Astrocyte (in vitro differentiated cells and primary cell): ENCODE data around the gene RUSC2. TPM values are rescaled to one million over a fixed set of nuclear protein-coding genes. Genes with fewer than 3 reads are reported as not detected.
A peak's percentile ranks its signal among the peaks of the same experiment; 100 is the strongest.
"Not testable (repeated sequence)": the region's sequence is repeated elsewhere in the genome, so short reads cannot be mapped to it uniquely, and the experiment has no call there.

ENCODE experiments used
- DNase-seq: peaks from one replicate; pipeline ENCODE4 v3.0.0-alpha.2; 2010; ENCODE audit warnings: low read depth
- FAIRE-seq: peaks from 2 replicates; lab custom pipeline; 2011; peaks lifted over from hg19 to GRCh38; lab: Jason Lieb, UNC
- H2AFZ ChIP-seq: 2 replicates; pipeline ENCODE4 v1.6.0; 2012; ENCODE audit warnings: low read depth, low read length, inconsistent platforms
- H3K27ac ChIP-seq: 2 replicates; pipeline ENCODE4 v1.5.1; 2011; ENCODE audit warnings: low read depth, low read length, inconsistent platforms
- H3K27me3 ChIP-seq: 2 replicates; pipeline ENCODE4 v1.6.0; 2011; ENCODE audit warnings: low read length, inconsistent platforms; ENCODE audit not compliant: insufficient read depth
- H3K36me3 ChIP-seq: 2 replicates; pipeline ENCODE4 v1.5.1; 2011; ENCODE audit warnings: low read length, inconsistent platforms; ENCODE audit not compliant: insufficient read depth
- H3K4me1 ChIP-seq: 2 replicates; pipeline ENCODE4 v1.5.1; 2011; ENCODE audit warnings: low read length, inconsistent platforms; ENCODE audit not compliant: insufficient read depth
- H3K4me2 ChIP-seq: 2 replicates; pipeline ENCODE4 v1.6.0; 2012; ENCODE audit warnings: low read length, inconsistent platforms
- H3K4me3 ChIP-seq: 2 replicates; pipeline ENCODE4 v1.5.1; 2011; ENCODE audit warnings: low read depth, mild to moderate bottlenecking, low read length, inconsistent platforms; ENCODE audit not compliant: insufficient read depth
- H3K79me2 ChIP-seq: 2 replicates; pipeline ENCODE4 v1.6.0; 2012; ENCODE audit warnings: mild to moderate bottlenecking, low read length, inconsistent platforms; ENCODE audit not compliant: insufficient read depth
- H3K9ac ChIP-seq: 2 replicates; pipeline ENCODE4 v1.6.0; 2012; ENCODE audit warnings: mild to moderate bottlenecking, low read length, inconsistent platforms
- H3K9me3 ChIP-seq: 2 replicates; pipeline ENCODE4 v1.5.1; 2012; ENCODE audit warnings: low read depth, mild to moderate bottlenecking, low read length, inconsistent platforms; ENCODE audit not compliant: insufficient read depth
- H4K20me1 ChIP-seq: 2 replicates; pipeline ENCODE4 v1.6.0; 2012; ENCODE audit warnings: low read length, inconsistent platforms; ENCODE audit not compliant: insufficient read depth
- H3K27ac Mint-ChIP-seq: one replicate; pipeline ENCODE4 v1.8.0; 2021; ENCODE audit warnings: mild to moderate bottlenecking, mixed read lengths; ENCODE audit not compliant: unreplicated experiment
- H3K27me3 Mint-ChIP-seq: one replicate; pipeline ENCODE4 v1.8.0; 2021; ENCODE audit warnings: low read depth, mixed read lengths; ENCODE audit not compliant: unreplicated experiment
- H3K36me3 Mint-ChIP-seq: one replicate; pipeline ENCODE4 v1.8.0; 2021; ENCODE audit warnings: low read depth, mixed read lengths; ENCODE audit not compliant: unreplicated experiment
- H3K4me1 Mint-ChIP-seq: one replicate; pipeline ENCODE4 v1.8.0; 2021; ENCODE audit warnings: low read depth, mixed read lengths; ENCODE audit not compliant: unreplicated experiment
- H3K4me3 Mint-ChIP-seq: one replicate; pipeline ENCODE4 v1.8.0; 2021; ENCODE audit warnings: mild to moderate bottlenecking, moderate library complexity, mixed read lengths; ENCODE audit not compliant: unreplicated experiment
- H3K9me3 Mint-ChIP-seq: one replicate; pipeline ENCODE4 v1.8.0; 2021; ENCODE audit warnings: mild to moderate bottlenecking, mixed read lengths; ENCODE audit not compliant: unreplicated experiment
- EZH2 ChIP-seq: IDR thresholded peaks from 2 replicates; pipeline ENCODE4 v1.6.1; 2012; ENCODE audit warnings: mild to moderate bottlenecking, low read length, inconsistent platforms; ENCODE audit not compliant: insufficient read depth
- total RNA-seq: library from RNA; stranded (reverse); gene quantifications from 2 replicates; pipeline ENCODE4 v1.2.1, GENCODE V29; 2021
- TF ChIP-seq, protein P1 (sequence below): IDR thresholded peaks from 2 replicates; pipeline ENCODE4 v1.5.1; 2011; ENCODE audit warnings: low read depth, mild to moderate bottlenecking, inconsistent platforms, low read length, moderate library complexity; ENCODE audit not compliant: insufficient read depth

RUSC2 gene
- total RNA-seq, 1 donor from 2014 or later: 63.8 TPM

DNA sequence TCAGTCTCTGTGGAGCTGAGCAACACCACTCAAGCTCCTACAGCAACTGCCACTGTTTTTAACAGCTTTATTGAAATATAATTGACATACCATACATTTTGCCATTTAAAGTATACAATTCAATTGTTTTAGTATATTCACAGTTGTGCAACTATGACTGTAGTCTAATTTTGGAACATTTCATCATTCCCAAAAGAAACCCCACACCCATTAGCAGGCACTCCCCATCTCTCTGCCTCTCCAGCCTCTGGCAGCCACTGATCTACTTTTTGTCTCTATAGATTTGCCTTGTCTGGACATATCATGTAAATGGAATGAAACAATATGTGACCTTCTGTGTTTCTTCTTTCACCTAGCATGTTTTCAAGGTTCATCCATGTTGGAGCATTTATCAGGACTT, 43.5 kb downstream of the RUSC2 start:
- Mint-ChIP-seq H3K36me3 (peaks cover 22% of the 10 kb centered on the region), H3K27ac (peak overlapping the region; percentile 15), H3K9me3 (no peaks in the 10 kb centered on the region), H3K27me3 (no peaks in the 10 kb centered on the region), H3K4me3 (no peak overlapping the region), H3K4me1 (peaks cover 29% of the 10 kb centered on the region)
- H3K4me1 ChIP-seq: peaks cover 9% of the 10 kb centered on the region
- H3K9ac ChIP-seq: no peak overlapping the region
- H4K20me1 ChIP-seq: peaks cover 14% of the 10 kb centered on the region
- H3K79me2 ChIP-seq: peaks cover 84% of the 10 kb centered on the region
- no peak overlapping the region for H3K4me3 ChIP-seq
- no peak overlapping the region for H2AFZ ChIP-seq
- H3K9me3 ChIP-seq: no peaks in the 10 kb centered on the region
- FAIRE-seq (no peak), DNase-seq (no peak)
- H3K4me2 ChIP-seq: no peak overlapping the region
- no peaks in the 10 kb centered on the region for H3K27me3 ChIP-seq
- TF ChIP-seq, protein P1, sequence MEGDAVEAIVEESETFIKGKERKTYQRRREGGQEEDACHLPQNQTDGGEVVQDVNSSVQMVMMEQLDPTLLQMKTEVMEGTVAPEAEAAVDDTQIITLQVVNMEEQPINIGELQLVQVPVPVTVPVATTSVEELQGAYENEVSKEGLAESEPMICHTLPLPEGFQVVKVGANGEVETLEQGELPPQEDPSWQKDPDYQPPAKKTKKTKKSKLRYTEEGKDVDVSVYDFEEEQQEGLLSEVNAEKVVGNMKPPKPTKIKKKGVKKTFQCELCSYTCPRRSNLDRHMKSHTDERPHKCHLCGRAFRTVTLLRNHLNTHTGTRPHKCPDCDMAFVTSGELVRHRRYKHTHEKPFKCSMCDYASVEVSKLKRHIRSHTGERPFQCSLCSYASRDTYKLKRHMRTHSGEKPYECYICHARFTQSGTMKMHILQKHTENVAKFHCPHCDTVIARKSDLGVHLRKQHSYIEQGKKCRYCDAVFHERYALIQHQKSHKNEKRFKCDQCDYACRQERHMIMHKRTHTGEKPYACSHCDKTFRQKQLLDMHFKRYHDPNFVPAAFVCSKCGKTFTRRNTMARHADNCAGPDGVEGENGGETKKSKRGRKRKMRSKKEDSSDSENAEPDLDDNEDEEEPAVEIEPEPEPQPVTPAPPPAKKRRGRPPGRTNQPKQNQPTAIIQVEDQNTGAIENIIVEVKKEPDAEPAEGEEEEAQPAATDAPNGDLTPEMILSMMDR: no peak
- no peak for TF ChIP-seq EZH2
- H3K36me3 ChIP-seq: no peaks in the 10 kb centered on the region
- H3K27ac ChIP-seq: no peak overlapping the region

DNA sequence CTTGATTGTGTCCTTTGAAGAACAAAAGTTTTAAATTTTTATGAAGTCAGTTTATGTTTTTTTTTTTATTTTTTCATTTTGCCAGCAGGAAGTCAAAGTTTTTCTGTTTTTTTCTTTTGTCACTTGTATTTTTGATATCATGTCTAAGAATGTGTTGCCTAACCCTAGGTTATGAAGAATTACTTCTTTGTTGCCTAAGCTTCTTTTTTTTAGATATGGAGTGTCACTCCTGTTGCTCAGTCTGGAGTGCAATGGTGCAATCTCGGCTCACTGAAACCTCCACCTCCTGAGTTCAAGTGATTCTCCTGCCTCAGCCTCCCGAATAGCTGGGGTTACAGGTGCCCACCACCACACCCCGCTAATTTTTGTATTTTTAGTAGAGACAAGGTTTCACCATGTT, 45.0 kb downstream of the RUSC2 start:
- not testable (repeated sequence) for FAIRE-seq, H3K4me3 Mint-ChIP-seq, H3K27ac ChIP-seq, H3K36me3 ChIP-seq, H3K4me3 ChIP-seq, H3K9me3 Mint-ChIP-seq, H3K4me2 ChIP-seq, H3K9ac ChIP-seq, H3K27me3 ChIP-seq, H2AFZ ChIP-seq, H3K27ac Mint-ChIP-seq, H3K9me3 ChIP-seq, DNase-seq, H3K27me3 Mint-ChIP-seq
- H4K20me1 ChIP-seq: peaks cover 14% of the 10 kb centered on the region
- peaks cover 23% of the 10 kb centered on the region for H3K4me1 ChIP-seq
- Mint-ChIP-seq H3K4me1 (peaks cover 35% of the 10 kb centered on the region), H3K36me3 (peaks cover 22% of the 10 kb centered on the region)
- H3K79me2 ChIP-seq: peaks cover 84% of the 10 kb centered on the region

DNA sequence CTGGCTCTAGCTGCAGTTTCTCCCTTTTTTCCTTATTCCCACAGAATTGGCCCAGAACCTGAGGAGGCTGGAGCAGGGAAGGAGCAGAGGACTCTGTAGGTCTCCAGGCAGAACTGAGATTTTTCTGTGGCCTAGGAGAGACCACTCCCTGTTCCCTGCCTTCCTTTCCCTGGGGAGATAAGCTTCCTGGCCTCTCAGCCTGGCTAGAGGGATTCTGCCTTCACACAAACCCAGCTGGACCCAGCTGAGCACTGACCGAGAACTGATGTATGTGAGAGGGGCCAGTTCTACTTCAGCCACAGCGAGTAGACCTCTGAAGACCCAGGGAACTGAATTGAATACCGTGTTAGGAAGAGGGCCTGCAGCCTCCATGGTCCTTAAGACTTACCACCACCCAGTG, 48.0 kb downstream of the RUSC2 start:
- H3K27me3 ChIP-seq: no peaks in the 10 kb centered on the region
- Mint-ChIP-seq H3K4me1 (peaks cover 43% of the 10 kb centered on the region), H3K27me3 (no peaks in the 10 kb centered on the region), H3K36me3 (peaks cover 21% of the 10 kb centered on the region), H3K9me3 (no peaks in the 10 kb centered on the region), H3K4me3 (peak overlapping the region; percentile 84), H3K27ac (peak overlapping the region; percentile 94)
- H3K4me3 ChIP-seq: no peak overlapping the region
- H3K27ac ChIP-seq: peak overlapping the region; percentile 88
- peak overlapping the region; percentile 73 for H2AFZ ChIP-seq
- no peaks in the 10 kb centered on the region for H3K9me3 ChIP-seq
- no peaks in the 10 kb centered on the region for H3K36me3 ChIP-seq
- H4K20me1 ChIP-seq: peaks cover 26% of the 10 kb centered on the region
- DNase-seq: no peak
- H3K79me2 ChIP-seq: peaks cover 86% of the 10 kb centered on the region
- FAIRE-seq: no peak
- H3K4me2 ChIP-seq: peak overlapping the region; percentile 95
- peak overlapping the region; percentile 81 for H3K9ac ChIP-seq
- TF ChIP-seq EZH2: no peak
- TF ChIP-seq, protein P1: no peak
- H3K4me1 ChIP-seq: peaks cover 29% of the 10 kb centered on the region
